NT2/D1 (cell line): ENCODE results near the gene DOCK1.

Experiments
- YY1 ChIP-seq: IDR thresholded peaks from 2 replicates; pipeline ENCODE4 v1.6.1; 2011; ENCODE audit not compliant: insufficient read length, insufficient read depth
- ZNF274 ChIP-seq: IDR thresholded peaks from 2 replicates; pipeline ENCODE4 v1.6.1; 2011; ENCODE audit warnings: mild to moderate bottlenecking, low read depth, low read length

DNA sequence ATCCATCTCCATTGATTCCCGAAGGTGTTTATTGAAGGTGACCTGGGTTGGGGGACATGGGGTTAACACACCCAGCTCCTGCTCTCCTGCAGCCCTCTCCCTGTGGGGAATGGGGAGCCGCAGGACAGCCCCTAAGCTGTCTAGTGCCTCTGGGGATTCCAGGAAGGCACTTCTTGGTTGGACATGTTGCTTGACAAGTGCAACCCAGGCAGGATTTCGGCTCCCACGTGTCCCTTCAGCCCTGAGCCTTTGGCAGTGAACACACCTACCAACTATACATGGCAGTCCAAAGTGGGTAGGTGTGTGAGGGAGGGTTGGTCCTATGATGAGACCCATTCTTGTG lies 43.9 kb downstream of the DOCK1 start:
- TF ChIP-seq YY1 (no peak), ZNF274 (no peak)
